Measurements from ENCODE around the gene TMCO4. TPM values are rescaled to one million over a fixed set of nuclear protein-coding genes. Genes with fewer than 3 reads are reported as not detected.

Gene TMCO4
- total and polyA plus RNA-seq, 2 of the 8 experiments (the other 6 are each of a cell fraction or from before 2014, with no cell fraction given): 3.0 to 3.1 TPM

DNA sequence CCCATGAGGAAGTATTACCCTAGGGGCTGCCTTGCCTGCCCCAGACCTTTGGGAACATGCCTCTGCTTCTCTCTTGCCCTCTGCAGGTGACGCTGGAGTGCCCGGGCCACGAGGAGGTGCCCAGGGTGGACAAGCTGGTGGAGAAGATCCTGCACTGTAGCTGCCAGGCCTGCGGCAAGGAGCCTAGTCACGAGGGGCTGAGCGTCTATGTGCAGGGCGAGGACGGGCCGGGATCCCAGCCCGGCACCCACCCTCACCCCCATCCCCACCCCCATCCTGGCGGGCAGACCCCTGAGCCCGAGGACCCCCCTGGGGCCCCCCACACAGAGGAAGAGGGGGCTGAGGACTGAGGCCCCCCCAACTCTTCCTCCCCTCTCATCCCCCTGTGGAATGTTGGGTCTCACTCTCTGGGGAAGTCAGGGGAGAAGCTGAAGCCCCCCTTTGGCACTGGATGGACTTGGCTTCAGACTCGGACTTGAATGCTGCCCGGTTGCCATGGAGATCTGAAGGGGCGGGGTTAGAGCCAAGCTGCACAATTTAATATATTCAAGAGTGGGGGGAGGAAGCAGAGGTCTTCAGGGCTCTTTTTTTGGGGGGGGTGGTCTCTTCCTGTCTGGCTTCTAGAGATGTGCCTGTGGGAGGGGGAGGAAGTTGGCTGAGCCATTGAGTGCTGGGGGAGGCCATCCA, 142.8 kb downstream of the TMCO4 start:
- FAIRE-seq: no peak
- no peak overlapping the region for H4K91ac ChIP-seq (replicated peaks; ENCODE audit: insufficient read length, low read length)
- ChIA-PET POLR2A (ENCODE audit: partially characterized antibody) (interaction anchor here (0.7 to 0.8 kb wide), 2 partner anchors 16 to 401 kb away, joined by 3 read pairs; no protein-coding TSS in a partner anchor), CTCF (ENCODE audit: partially characterized antibody) (interaction anchor here (0.6 to 1.2 kb wide), 5 partner anchors 39 to 1978 kb away, joined by 3 to 4 read pairs (median 3); no protein-coding TSS in a partner anchor)
- H3K56ac ChIP-seq (replicated peaks; ENCODE audit: insufficient read length, low read depth, low read length): no peak overlapping the region
- H2BK12ac ChIP-seq (ENCODE audit: low read depth, low read length): no peak overlapping the region
- H2BK15ac ChIP-seq (ENCODE audit: low read length): no peak overlapping the region
- H3K79me2 ChIP-seq (ENCODE audit: control insufficient read depth in 1 of 2, insufficient read depth in 2 of 2, low read length in 2 of 2): no peaks in the 10 kb centered on the region
- no peaks in the 10 kb centered on the region for H3K79me1 ChIP-seq (ENCODE audit: low read depth, low read length)
- no peak overlapping the region for H2BK20ac ChIP-seq (ENCODE audit: low read length)
- no peak overlapping the region for H3K4ac ChIP-seq (replicated peaks; ENCODE audit: insufficient read length, low read depth, low read length)
- no peak overlapping the region for H3K4me3 ChIP-seq (ENCODE audit: extremely low read depth in 1 of 4, insufficient read depth in 2 of 4, low read depth in 3 of 4, low read length in 4 of 4)
- H2BK5ac ChIP-seq (ENCODE audit: low read depth, low read length): no peak overlapping the region
- H3K23me2 ChIP-seq (ENCODE audit: low read depth, low read length): no peaks in the 10 kb centered on the region
- H3K23ac ChIP-seq (ENCODE audit: insufficient read length): no peak overlapping the region
- H3K4me1 ChIP-seq (replicated peaks in 1 of 4; ENCODE audit: control insufficient read depth in 3 of 4, insufficient read depth in 4 of 4, low read length in 3 of 4): peaks cover 0 to 5% (median 3%) of the 10 kb centered on the region in 4 experiments; a peak in 5 of 7 replicates
- H3K14ac ChIP-seq (ENCODE audit: insufficient read length): no peak overlapping the region
- H4K8ac ChIP-seq (ENCODE audit: extremely low read depth, insufficient read depth, low read length): no peak overlapping the region
- H2AK5ac ChIP-seq (ENCODE audit: low read depth, low read length): no peak overlapping the region
- H2AFZ ChIP-seq (ENCODE audit: low read length): no peak overlapping the region
- no peak overlapping the region for H4K5ac ChIP-seq (ENCODE audit: insufficient read length, low read depth, low read length)
- no peak overlapping the region for H2BK120ac ChIP-seq (replicated peaks; ENCODE audit: low read depth, low read length)
- H3K27ac ChIP-seq (ENCODE audit: low read depth, low read length): no peak overlapping the region; the same call in 1 of the 2 replicates
- DNase-seq (ENCODE audit: low read depth in 1 of 2, low spot score in 2 of 2): no peak
- no peaks in the 10 kb centered on the region for H4K20me1 ChIP-seq (replicated peaks in 1 of 2; ENCODE audit: control insufficient read depth in 1 of 2, insufficient read depth in 2 of 2, low read length in 2 of 2)
- H3K36me3 ChIP-seq (ENCODE audit: control insufficient read depth in 2 of 4, insufficient read depth in 4 of 4, low read length in 3 of 4): no peaks in the 10 kb centered on the region
- H3K4me2 ChIP-seq (ENCODE audit: insufficient read depth in 1 of 2, low read depth in 2 of 2, low read length in 2 of 2): no peak overlapping the region
- no peak overlapping the region; the same call in 1 of the 2 replicates for H3K18ac ChIP-seq (ENCODE audit: extremely low read depth, low read length)
- WGBS, 2 experiments (ENCODE audit: extremely low coverage in 1 of 2, insufficient coverage in 1 of 2, insufficient read length in 1 of 2, insufficient replicate concordance in 2 of 2, low coverage in 1 of 2, low lambda C conversion rate in 2 of 2, missing lambda C conversion rate in 1 of 2): 93% methylated on average over 13 of the region's 15 CpGs; no CpG with 5 or more reads in 1 of the 2 experiments
- H3K9me3 ChIP-seq (ENCODE audit: insufficient read depth in 2 of 2, low read depth in 1 of 2, low read length in 1 of 2): no peaks in the 10 kb centered on the region
- H3K9ac ChIP-seq (replicated peaks in 1 of 4; ENCODE audit: extremely low read depth in 1 of 4, low read depth in 3 of 4, low read length in 3 of 4): no peak overlapping the region
- no peaks in the 10 kb centered on the region; a peak in 1 of 7 replicates for H3K27me3 ChIP-seq (replicated peaks in 1 of 4; ENCODE audit: control insufficient read depth in 3 of 4, extremely low read depth in 1 of 4, insufficient read depth in 3 of 4, low read length in 3 of 4)
- no peak for TF ChIP-seq SP4 (IDR thresholded peaks at IDR 0.05; ENCODE audit: low read length)
- no peak for TF ChIP-seq PHF8 (conservative IDR thresholded peaks at IDR 0.05; ENCODE audit: low read depth, low read length)
- TF ChIP-seq, protein P1, sequence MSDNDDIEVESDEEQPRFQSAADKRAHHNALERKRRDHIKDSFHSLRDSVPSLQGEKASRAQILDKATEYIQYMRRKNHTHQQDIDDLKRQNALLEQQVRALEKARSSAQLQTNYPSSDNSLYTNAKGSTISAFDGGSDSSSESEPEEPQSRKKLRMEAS (IDR thresholded peaks at IDR 0.05): no peak
- no peak for TF ChIP-seq HDAC6 (IDR thresholded peaks at IDR 0.05; ENCODE audit: low read depth, low read length)

Measured in H1 (cell line).